HCT116 (cell line): Measurements from ENCODE around the gene RNF212. TPM values are rescaled to one million over a fixed set of nuclear protein-coding genes. Genes with fewer than 3 reads are reported as not detected.

ENCODE experiments used
- ATAC-seq: fragments of 200-7000 bp; cut with Tn5 transposase; 2 replicates; pipeline ENCODE4 v1.9.1; 2020; ENCODE audit warnings: mild to moderate bottlenecking, moderate library complexity
- BruUV-seq: library from RNA; stranded (reverse); fragments of 400-500 nt; replicated peaks from 2 replicates; lab custom pipeline; 2021; lab: Mats Ljungman, UMichigan
- CTCF ChIA-PET: fragments of 300-600 bp; sonication (Branson Sonifier 250); formaldehyde crosslinking; loops from one replicate; lab custom pipeline; 2021; ENCODE audit warnings: antibody characterized with exemption; lab: Charles Lee
- POLR2A ChIA-PET: fragments of 300-600, 350-600 bp; sonication (Branson Sonifier 250); formaldehyde crosslinking; loops from one replicate; lab custom pipeline; 2021; ENCODE audit warnings: antibody characterized with exemption; lab: Charles Lee
- RAD21 ChIA-PET, 2 experiments: fragments of 300-600 bp; sonication (Branson Sonifier 250); formaldehyde crosslinking; loops; one replicate each; lab custom pipeline; 2023; ENCODE audit warnings: low total read pairs in 2 of 2; ENCODE audit not compliant: uncharacterized antibody in 2 of 2, unreplicated experiment in 2 of 2, low non-redundant PET in 1 of 2; lab: Charles Lee
- DNase-seq: peaks from one replicate; pipeline ENCODE4 v3.0.0-alpha.2; 2010; ENCODE audit warnings: low read depth, low spot score
- H2AFZ ChIP-seq: fragments of 200-600 bp; shearing (Covaris generic), sonication (generic); 2 replicates; pipeline ENCODE4 v1.6.1; 2017; ENCODE audit warnings: low read depth, mixed run types, mixed read lengths, antibody characterized with exemption, low read length; ENCODE audit not compliant: poor library complexity, severe bottlenecking
- H3K27ac ChIP-seq: 2 replicates; pipeline ENCODE4 v1.5.1; 2012; ENCODE audit warnings: low read depth, low read length
- H3K27me3 ChIP-seq: fragments of 200-600 bp; sonication (generic); 2 replicates; pipeline ENCODE4 v1.6.1; 2016; ENCODE audit warnings: mixed run types, low read length, mixed read lengths; ENCODE audit not compliant: insufficient read depth
- H3K36me3 ChIP-seq, 2 experiments: fragments of 200-500 bp in 1 of 2; fragments of 200-600 bp in 1 of 2; sonication (Bioruptor generic) in 1 of 2; sonication (generic) in 1 of 2; 2 replicates each; pipeline versions ENCODE4 v1.5.1 to v1.6.1; 2014 to 2016; ENCODE audit warnings: low read length in 2 of 2, inconsistent platforms in 1 of 2, mixed read lengths in 1 of 2, mixed run types in 1 of 2; ENCODE audit not compliant: insufficient read depth in 2 of 2, control insufficient read depth in 1 of 2
- H3K4me1 ChIP-seq, 2 experiments: fragments of 200-600 bp in 1 of 2; sonication (generic) in 1 of 2; 2 replicates each; pipeline versions ENCODE4 v1.5.1 to v1.6.1; 2012 to 2017; ENCODE audit warnings: low read length in 2 of 2, inconsistent platforms in 1 of 2, mild to moderate bottlenecking in 1 of 2, mixed read lengths in 1 of 2, mixed run types in 1 of 2, moderate library complexity in 1 of 2; ENCODE audit not compliant: insufficient read depth in 2 of 2, control insufficient read depth in 1 of 2
- H3K4me2 ChIP-seq: fragments of 200-600 bp; sonication (generic); 2 replicates; pipeline ENCODE4 v1.6.1; 2017; ENCODE audit warnings: mixed run types, low read length, mixed read lengths
- H3K4me3 ChIP-seq, 2 experiments: fragments of 200-600 bp in 1 of 2; sonication (generic) in 1 of 2; replicated peaks in 1 of 2; 2 replicates each; pipeline ENCODE4 v1.5.1; 2011 to 2016; ENCODE audit warnings: low read length in 2 of 2, control low read depth in 1 of 2, low read depth in 1 of 2, mild to moderate bottlenecking in 1 of 2, mixed read lengths in 1 of 2, mixed run types in 1 of 2
- H3K79me2 ChIP-seq: fragments of 200-600 bp; sonication (generic); 2 replicates; pipeline ENCODE4 v1.6.1; 2017; ENCODE audit warnings: mild to moderate bottlenecking, mixed run types, low read length, moderate library complexity, mixed read lengths; ENCODE audit not compliant: insufficient read depth
- H3K9ac ChIP-seq: fragments of 200-600 bp; sonication (generic); 2 replicates; pipeline ENCODE4 v1.6.1; 2016; ENCODE audit warnings: low read length, mixed read lengths
- H3K9me2 ChIP-seq: fragments of 200-600 bp; sonication (generic), shearing (Covaris generic); 2 replicates; pipeline ENCODE4 v1.6.1; 2017; ENCODE audit warnings: mixed run types, mild to moderate bottlenecking, moderate library complexity; ENCODE audit not compliant: insufficient read depth
- H3K9me3 ChIP-seq, 2 experiments: fragments of 200-500 bp in 1 of 2; fragments of 200-600 bp in 1 of 2; sonication (Bioruptor generic) in 1 of 2; sonication (generic) in 1 of 2; 2 replicates each; pipeline ENCODE4 v1.6.1; 2014 to 2017; ENCODE audit warnings: low read length in 2 of 2, mixed read lengths in 2 of 2, inconsistent platforms in 1 of 2, low read depth in 1 of 2, mild to moderate bottlenecking in 1 of 2, mixed run types in 1 of 2, moderate library complexity in 1 of 2; ENCODE audit not compliant: control insufficient read depth in 1 of 2, insufficient read depth in 1 of 2
- H4K20me1 ChIP-seq: fragments of 200-600 bp; sonication (generic), shearing (Covaris generic); 2 replicates; pipeline ENCODE4 v1.6.1; 2017; ENCODE audit warnings: mixed run types, mild to moderate bottlenecking, moderate library complexity; ENCODE audit not compliant: insufficient read depth
- CBX3 ChIP-seq: IDR thresholded peaks from 2 replicates; pipeline ENCODE4 v1.6.1; 2012; ENCODE audit warnings: low read depth
- CEBPB ChIP-seq: IDR thresholded peaks from 2 replicates; pipeline ENCODE4 v1.6.1; 2012; ENCODE audit warnings: low read depth
- EGR1 ChIP-seq: IDR thresholded peaks from 2 replicates; pipeline ENCODE4 v1.6.1; 2012; ENCODE audit warnings: low read depth
- ELF1 ChIP-seq: IDR thresholded peaks from 2 replicates; pipeline ENCODE4 v1.6.1; 2012; ENCODE audit warnings: low read depth, borderline replicate concordance
- FOSL1 ChIP-seq: IDR thresholded peaks from 2 replicates; pipeline ENCODE4 v1.6.1; 2012; ENCODE audit warnings: low read depth
- JUND ChIP-seq: IDR thresholded peaks from 2 replicates; pipeline ENCODE4 v1.6.1; 2012
- MAX ChIP-seq: IDR thresholded peaks from 2 replicates; pipeline ENCODE4 v1.6.1; 2012
- POLR2A ChIP-seq: IDR thresholded peaks from 2 replicates; pipeline ENCODE4 v1.7.0; 2011; ENCODE audit warnings: borderline replicate concordance; ENCODE audit not compliant: insufficient read depth, insufficient read length; ENCODE audit errors: extremely low read depth
- POLR2AphosphoS5 ChIP-seq: IDR thresholded peaks from 2 replicates; pipeline ENCODE4 v1.6.1; 2011; ENCODE audit warnings: mild to moderate bottlenecking, low read depth, low read length, moderate library complexity
- RAD21 ChIP-seq: IDR thresholded peaks from 2 replicates; pipeline ENCODE4 v1.6.1; 2012; ENCODE audit warnings: low read depth, mild to moderate bottlenecking
- REST ChIP-seq: IDR thresholded peaks from 2 replicates; pipeline ENCODE4 v1.6.1; 2012; ENCODE audit warnings: low read depth
- SP1 ChIP-seq: IDR thresholded peaks from 2 replicates; pipeline ENCODE4 v1.6.1; 2012; ENCODE audit warnings: low read depth
- SRF ChIP-seq: IDR thresholded peaks from 2 replicates; pipeline ENCODE4 v1.6.1; 2012; ENCODE audit warnings: low read depth
- TCF7L2 ChIP-seq: IDR thresholded peaks from 2 replicates; pipeline ENCODE4 v1.7.0; 2011; ENCODE audit warnings: borderline replicate concordance, inconsistent platforms; ENCODE audit not compliant: insufficient read depth, insufficient read length; ENCODE audit errors: extremely low read depth
- YY1 ChIP-seq: IDR thresholded peaks from 2 replicates; pipeline ENCODE4 v1.6.1; 2011; ENCODE audit warnings: low read length, low read depth, moderate library complexity, mild to moderate bottlenecking; ENCODE audit not compliant: insufficient replicate concordance; ENCODE audit errors: extremely low read depth
- intact Hi-C: fragments of 100-400 bp; cut with micrococcal nuclease; formaldehyde crosslinking; loops from 2 replicates; pipeline ENCODE4 v1.10.0; 2022
- total RNA-seq: library from RNA; stranded (reverse); gene quantifications from one replicate; pipeline ENCODE4 v1.2.1, GENCODE V29; 2021; ENCODE audit not compliant: unreplicated experiment
- TF ChIP-seq, protein P1 (sequence below): IDR thresholded peaks from 2 replicates; pipeline ENCODE4 v1.6.1; 2012
- TF ChIP-seq, protein P2 (sequence below), 3 experiments: fragments of 200-600 bp in 1 of 3; sonication (generic) in 1 of 3; IDR thresholded peaks in 2 of 3; conservative IDR thresholded peaks in 1 of 3; 2 replicates each; pipeline ENCODE4 v1.5.1; 2012 to 2017; ENCODE audit warnings: low read depth in 2 of 3, low read length in 2 of 3, antibody characterized with exemption in 1 of 3, borderline replicate concordance in 1 of 3, control low read depth in 1 of 3, mild to moderate bottlenecking in 1 of 3, mixed read lengths in 1 of 3, mixed run types in 1 of 3, moderate library complexity in 1 of 3; ENCODE audit not compliant: insufficient read depth in 1 of 3

RNF212 gene
- total RNA-seq, 1 experiment from 2014 or later: not detected

- no peak for TF ChIP-seq FOSL1
- TF ChIP-seq SP1: no peak
- no peak for TF ChIP-seq POLR2A
- no peak for TF ChIP-seq JUND
- TF ChIP-seq, all 23 proteins: peak for 0
Observed at GRCh38 chr4:1091561-1091995, 21.8 kb downstream of the RNF212 start (continued).

DNA sequence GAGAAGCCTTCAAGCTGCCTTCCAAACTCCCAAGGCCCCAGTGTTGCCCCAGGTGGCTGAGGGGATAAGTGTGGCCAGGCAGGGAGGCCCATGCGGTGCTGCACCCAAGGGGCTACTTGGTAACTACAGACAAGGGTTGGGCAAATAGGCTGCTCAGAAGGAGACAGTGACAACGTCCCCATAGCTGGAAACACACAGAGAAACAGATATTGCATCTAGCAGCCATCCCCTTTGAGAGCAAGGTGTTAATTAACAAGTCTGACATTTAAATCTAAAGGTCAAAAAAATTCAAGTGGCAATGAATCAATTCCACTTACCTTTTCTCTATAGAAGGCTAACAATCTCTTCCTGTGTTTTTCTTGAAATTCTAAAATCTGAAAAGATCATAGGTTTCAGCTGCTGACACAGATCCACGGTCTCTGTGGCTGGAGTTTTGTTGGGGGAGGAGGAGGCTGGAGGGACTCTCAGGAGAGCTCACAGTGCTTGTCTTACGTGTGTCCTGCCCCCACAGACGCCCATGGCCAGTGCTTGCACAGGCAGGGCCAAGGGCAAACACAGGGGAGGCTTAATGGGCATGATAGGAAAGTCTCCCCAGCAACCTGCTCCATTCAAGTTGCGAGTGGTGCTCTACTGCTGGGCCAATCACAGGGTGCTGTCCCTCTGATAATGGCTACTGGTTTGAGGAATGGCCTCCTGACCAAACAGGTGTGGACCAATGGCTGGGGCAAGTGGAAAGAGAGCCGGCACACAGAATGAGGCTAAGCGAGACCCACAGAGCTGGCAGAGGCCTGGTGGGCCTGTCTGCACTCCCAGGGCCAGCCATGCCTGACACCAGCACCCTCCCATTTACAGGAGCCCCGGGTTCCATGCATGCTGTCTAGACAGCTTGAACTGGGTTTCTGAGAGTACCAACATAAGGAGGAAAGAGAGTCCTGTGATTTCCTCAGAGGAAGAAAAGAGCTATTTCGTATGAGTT, 22.6 kb downstream of the RNF212 start:
- Histone ChIP-seq H4K20me1 (no peaks in the 10 kb centered on the region), H3K4me2 (no peak overlapping the region), H2AFZ (no peak overlapping the region), H3K9me2 (no peaks in the 10 kb centered on the region), H3K36me3 (no peaks in the 10 kb centered on the region), H3K4me1 (no peaks in the 10 kb centered on the region), H3K27me3 (peaks cover 2% of the 10 kb centered on the region; the same call in 1 of the 2 replicates), H3K27ac (no peak overlapping the region), H3K9me3 (peaks cover 0 to 5% of the 10 kb centered on the region in 2 experiments; a peak in 1 of 4 replicates), H3K79me2 (no peaks in the 10 kb centered on the region), H3K4me3 (no peak overlapping the region), H3K9ac (no peak overlapping the region)
- ChIA-PET POLR2A (no interaction called here), RAD21 (no interaction called here), CTCF (no interaction called here)
- no peak for ATAC-seq
- no peak for DNase-seq
- BruUV-seq: no TSS peak
- intact Hi-C loops: no loop called here
- TF ChIP-seq SRF (no peak), RAD21 (no peak), POLR2AphosphoS5 (no peak), CEBPB (no peak), YY1 (no peak), ELF1 (no peak), TCF7L2 (no peak), CBX3 (no peak), EGR1 (no peak), REST (no peak), SP1 (no peak), MAX (no peak), POLR2A (no peak)
- TF ChIP-seq, protein P1, sequence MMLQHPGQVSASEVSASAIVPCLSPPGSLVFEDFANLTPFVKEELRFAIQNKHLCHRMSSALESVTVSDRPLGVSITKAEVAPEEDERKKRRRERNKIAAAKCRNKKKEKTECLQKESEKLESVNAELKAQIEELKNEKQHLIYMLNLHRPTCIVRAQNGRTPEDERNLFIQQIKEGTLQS: no peak
- TF ChIP-seq, protein P2, sequence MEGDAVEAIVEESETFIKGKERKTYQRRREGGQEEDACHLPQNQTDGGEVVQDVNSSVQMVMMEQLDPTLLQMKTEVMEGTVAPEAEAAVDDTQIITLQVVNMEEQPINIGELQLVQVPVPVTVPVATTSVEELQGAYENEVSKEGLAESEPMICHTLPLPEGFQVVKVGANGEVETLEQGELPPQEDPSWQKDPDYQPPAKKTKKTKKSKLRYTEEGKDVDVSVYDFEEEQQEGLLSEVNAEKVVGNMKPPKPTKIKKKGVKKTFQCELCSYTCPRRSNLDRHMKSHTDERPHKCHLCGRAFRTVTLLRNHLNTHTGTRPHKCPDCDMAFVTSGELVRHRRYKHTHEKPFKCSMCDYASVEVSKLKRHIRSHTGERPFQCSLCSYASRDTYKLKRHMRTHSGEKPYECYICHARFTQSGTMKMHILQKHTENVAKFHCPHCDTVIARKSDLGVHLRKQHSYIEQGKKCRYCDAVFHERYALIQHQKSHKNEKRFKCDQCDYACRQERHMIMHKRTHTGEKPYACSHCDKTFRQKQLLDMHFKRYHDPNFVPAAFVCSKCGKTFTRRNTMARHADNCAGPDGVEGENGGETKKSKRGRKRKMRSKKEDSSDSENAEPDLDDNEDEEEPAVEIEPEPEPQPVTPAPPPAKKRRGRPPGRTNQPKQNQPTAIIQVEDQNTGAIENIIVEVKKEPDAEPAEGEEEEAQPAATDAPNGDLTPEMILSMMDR (IDR thresholded peaks at IDR 0.05 in 2 of 3, conservative IDR thresholded peaks at IDR 0.05 in 1 of 3; ENCODE audit: borderline replicate concordance in 1 of 3, insufficient read depth in 1 of 3, low read depth in 2 of 3, low read length in 2 of 3): no peak
